HG03045 (cell line): ENCODE measurements around the gene CXCL3.

Source experiments
- ATAC-seq: cut with Tn5 transposase; IDR thresholded peaks from one replicate; pipeline ENCODE4 v1.9.1; 2021; ENCODE audit warnings: mild to moderate bottlenecking, moderate library complexity; ENCODE audit not compliant: unreplicated experiment

Gene CXCL3

GRCh38 chr4:74056114-74056857 is 17.8 kb upstream of the CXCL3 start:
- ATAC-seq = no peak

- no peak for ATAC-seq
Observed at GRCh38 chr4:74055498-74055897, 17.0 kb upstream of the CXCL3 start.

- ATAC-seq = no peak
Observed at GRCh38 chr4:74055096-74055495, 16.6 kb upstream of the CXCL3 start.

GRCh38 chr4:74054483-74055047 is 16.1 kb upstream of the CXCL3 start:
- no peak for ATAC-seq

DNA sequence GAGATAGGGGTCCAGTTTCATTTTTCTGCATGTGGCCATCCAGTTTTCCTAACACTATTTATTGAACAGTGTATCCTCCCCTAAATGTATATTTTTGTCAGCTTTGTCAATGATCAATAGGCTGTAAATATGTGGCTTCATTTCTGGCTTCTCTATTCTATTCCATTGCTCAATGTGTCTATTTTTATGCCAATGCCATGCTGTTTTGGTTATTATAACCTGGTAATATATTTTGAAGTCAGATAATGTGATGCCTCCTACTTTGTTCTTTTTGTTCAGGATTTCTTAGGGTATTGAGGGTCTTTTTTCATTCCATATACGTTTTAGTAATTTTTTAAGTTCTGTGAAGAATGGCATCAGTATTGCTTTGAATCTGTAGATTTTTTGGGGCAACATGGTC is 8.7 kb upstream of the CXCL3 start:
- ATAC-seq = no peak

DNA sequence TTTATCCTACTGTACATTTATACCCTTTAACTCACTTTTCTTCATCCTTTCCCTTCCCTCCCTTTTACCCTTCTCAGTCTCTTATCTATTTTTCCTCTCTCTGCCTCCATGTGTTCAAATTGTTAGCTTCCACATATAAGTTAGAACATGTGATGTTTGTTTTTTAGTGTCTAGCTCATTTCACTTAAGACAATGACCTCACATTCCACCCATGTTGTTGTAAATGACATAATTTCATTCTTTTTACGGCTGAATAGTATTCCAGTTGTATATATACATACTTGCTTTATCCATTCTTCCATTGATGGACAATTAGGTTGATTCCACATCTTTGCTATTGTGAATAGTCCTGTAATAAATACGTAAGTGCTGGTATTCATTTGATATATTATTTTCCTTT is 7.3 kb upstream of the CXCL3 start:
- no peak for ATAC-seq

DNA sequence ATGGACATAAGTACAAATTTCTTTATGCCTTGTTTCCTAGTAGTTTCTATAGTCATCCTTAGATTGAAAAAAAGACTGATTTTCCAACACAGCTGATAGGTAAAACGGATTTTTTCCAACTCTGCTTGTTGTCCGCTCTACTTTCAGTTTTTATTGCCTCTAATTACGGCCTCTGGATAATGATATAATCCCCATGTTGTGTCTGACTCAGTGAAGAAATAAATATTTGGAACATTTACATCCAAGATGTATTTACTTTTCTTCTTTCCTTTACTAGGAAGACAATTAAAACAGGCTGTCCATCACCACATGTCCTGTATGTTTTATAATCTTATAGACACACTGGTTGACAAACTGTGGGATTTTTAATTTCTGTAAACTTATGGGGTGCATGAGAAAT is 6.8 kb upstream of the CXCL3 start:
- no peak for ATAC-seq

GRCh38 chr4:74044677-74045076 is 6.2 kb upstream of the CXCL3 start:
- no peak for ATAC-seq

DNA sequence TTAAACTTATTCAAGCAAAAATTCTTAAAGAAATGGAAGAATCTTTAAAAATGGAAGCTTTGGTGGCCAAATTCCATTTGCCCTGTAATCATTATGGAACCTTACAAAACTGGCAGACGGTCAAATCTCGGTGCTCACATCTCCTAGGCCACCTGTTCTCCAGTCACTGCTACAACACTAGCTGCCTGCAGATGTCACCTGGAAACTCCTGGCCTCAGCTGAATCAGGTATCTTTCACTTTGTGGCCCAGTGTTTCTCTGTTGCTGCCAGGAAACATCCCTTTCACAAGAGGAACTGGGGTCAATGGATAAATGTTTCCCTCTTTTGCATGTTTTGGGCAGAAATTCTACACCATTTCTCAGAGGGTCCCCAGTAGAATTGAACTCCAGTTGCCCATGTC is 4.2 kb upstream of the CXCL3 start:
- ATAC-seq = no peak

GRCh38 chr4:74041418-74041817 is 2.9 kb upstream of the CXCL3 start:
- no peak for ATAC-seq

DNA sequence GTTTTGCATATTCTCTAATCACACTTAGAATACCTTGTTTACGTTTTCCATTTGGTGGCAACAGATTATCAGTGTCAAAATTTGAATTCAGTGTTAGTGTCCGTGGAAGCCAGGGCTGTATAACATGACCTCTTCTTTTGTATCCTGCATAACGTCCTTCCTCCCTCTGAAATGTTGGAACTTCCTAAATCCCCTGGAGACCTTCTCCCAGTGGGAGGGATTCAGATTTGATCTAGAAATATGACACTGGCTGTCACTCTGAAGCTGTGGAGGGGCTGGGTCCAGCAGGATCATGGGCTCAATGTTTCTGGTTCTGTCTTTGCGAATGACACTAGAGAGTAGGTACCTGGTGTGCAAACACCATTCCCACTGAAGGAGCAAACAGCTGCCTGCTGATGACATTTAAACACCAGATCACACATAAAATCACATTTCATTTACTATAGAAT is 850 bp upstream of the CXCL3 start:
- ATAC-seq = no peak

GRCh38 chr4:74038086-74038424 is 434 bp downstream of the CXCL3 start:
- ATAC-seq = no peak

DNA sequence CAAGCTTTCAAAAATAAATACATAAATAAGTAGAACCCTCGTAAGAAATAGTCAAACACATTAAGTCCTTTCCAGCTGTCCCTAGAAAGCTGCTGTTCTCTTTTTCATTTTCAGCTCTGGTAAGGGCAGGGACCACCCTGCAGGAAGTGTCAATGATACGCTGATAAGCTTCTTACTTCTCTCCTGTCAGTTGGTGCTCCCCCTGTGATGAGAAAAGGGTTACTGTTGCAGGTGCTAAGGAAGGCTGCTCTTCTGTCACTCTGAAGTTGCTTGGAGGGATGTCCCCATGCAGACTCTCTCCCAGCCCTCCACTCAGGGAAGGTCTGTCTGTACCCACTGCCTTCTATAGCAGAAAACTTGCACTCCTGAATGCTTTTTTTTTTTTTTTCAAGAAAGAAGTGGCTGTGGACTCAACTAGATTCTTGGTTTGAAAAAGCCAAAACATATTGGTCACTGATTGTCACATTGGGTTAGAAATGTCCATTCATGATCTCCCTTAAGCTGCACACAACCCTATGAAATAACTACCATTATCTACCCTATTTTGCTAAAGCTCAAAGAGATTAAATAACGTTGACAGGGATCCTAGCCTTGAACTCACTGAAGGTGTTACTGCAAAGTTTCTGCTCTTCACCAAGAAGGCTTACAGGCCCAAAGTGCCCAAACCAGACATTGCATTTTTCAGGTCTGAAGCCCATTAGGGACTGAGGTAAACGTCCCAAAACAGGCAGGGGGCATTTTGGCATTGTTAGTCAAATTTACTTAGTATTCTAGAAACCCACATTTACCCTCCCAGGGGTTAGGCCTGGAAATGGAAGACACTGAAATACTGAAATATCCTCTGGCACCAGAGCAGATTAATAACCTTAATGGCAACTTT is 1.2 kb downstream of the CXCL3 start:
- ATAC-seq = no peak

GRCh38 chr4:74033739-74034138 is 4.8 kb downstream of the CXCL3 start:
- no peak for ATAC-seq

DNA sequence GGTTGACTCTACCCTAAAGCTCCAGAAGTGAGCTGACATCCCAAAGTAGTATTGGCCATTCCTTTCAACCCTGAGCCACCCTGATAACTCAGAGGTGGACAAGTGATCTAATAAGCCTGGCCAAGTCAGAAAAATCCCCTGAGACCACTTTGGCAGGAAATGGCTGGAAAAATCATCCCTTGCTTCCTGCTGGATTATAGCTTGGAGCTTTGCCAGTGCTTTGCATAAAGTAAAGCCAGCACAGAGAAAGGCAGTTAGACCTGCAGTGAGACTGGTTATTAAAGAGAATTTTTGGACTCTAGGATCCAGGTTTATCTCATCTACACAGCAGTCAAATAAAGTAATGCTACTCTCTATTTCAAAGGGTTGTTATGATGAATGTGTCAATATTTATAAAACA is 6.4 kb downstream of the CXCL3 start:
- no peak for ATAC-seq

DNA sequence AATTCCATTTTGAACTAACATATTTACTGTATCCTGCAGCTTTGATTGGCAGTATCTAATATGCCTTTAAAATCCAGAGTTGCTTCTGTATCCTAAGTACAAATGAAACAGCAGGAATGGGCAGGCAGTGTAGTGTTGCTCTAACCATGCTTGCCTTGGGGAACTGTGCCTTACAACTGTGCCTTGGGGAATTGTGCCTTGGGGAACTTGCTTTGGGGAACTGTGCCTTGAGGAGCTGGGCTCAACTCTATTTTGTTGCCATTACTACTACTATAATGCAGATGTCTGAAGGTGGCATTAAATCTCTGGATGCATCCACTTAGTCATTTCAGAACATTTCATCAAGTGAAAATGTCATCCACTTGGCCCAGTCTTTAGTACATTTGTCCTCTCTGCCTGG is 6.9 kb downstream of the CXCL3 start:
- no peak for ATAC-seq

DNA sequence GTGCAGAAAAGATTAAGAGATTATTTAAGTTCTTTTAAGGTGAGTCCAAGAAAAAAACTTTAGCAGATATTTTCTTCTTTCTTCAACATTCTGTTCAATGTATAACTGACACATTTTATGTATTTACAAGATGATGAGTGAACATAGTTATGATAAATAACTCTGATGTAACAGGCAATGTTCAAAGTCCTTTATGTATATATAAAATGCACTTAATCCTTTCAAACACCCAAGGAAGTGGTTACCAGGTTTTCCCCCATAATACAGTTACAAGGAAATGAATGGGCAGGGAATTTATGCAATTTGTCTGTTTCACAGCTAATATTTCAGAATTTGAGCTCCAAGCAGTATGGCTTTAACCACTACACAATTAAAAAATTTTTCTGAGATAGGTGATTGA is 8.2 kb downstream of the CXCL3 start:
- no peak for ATAC-seq

- no peak for ATAC-seq
Observed at GRCh38 chr4:74028504-74028903, 10.0 kb downstream of the CXCL3 start.

DNA sequence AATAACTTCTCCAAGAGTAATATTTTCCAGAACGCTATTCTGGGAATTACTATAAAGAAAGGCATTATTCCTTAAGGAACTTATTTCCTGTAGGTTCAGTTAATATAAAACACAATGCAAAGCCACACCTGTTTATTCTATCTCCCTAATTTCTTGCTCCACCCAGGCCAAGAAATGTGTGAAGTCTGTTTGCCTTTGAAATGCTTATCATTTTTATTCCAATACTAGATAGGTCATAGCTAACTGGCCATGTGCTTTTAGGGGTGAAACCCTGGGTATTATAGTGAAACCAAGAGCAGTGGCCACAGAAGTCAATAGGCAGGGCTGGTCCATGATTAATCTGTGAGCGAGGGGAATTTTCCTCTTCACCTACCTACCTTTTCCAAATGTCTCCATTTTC is 14.8 kb downstream of the CXCL3 start:
- no peak for ATAC-seq

- no peak for ATAC-seq
Observed at GRCh38 chr4:74021601-74022000, 16.9 kb downstream of the CXCL3 start.

- ATAC-seq = no peak
Observed at GRCh38 chr4:74018771-74019170, 19.7 kb downstream of the CXCL3 start.

- ATAC-seq = no peak
Observed at GRCh38 chr4:74018116-74018515, 20.4 kb downstream of the CXCL3 start.
